H1 (cell line): ENCODE measurements around the gene ATP6V0D1. TPM values are rescaled to one million over a fixed set of nuclear protein-coding genes. Genes with fewer than 3 reads are reported as not detected.

Experiments
- EP300 ChIP-seq, 2 experiments: IDR thresholded peaks; 1 replicate in 1 of 2; 2 replicates in 1 of 2; pipeline ENCODE4 v1.6.1; 2011 to 2012; ENCODE audit warnings: low read depth in 2 of 2, low read length in 2 of 2, mild to moderate bottlenecking in 2 of 2, borderline replicate concordance in 1 of 2, inconsistent platforms in 1 of 2, moderate library complexity in 1 of 2
- GTF2F1 ChIP-seq: IDR thresholded peaks from 2 replicates; pipeline ENCODE4 v1.6.1; 2012; ENCODE audit warnings: low read depth, low read length, improper control_type of control experiment, borderline replicate concordance
- POLR2AphosphoS5 ChIP-seq: IDR thresholded peaks from 2 replicates; pipeline ENCODE4 v1.6.1; 2011; ENCODE audit warnings: low read depth, low read length
- polyA plus RNA-seq, 7 experiments: library from polyadenylated mRNA; depleted of rRNA in 3 of 7; stranded (reverse) in 5 of 7; unstranded in 2 of 7; fragments of >200 nt in 5 of 7; fragments of 200-250 nt in 2 of 7; gene quantifications; 1 replicate in 5 of 7; 2 replicates in 1 of 7; 4 replicates in 1 of 7; pipeline versions ENCODE4 v1.2.1 to v1.2.3, GENCODE V29; 2011 to 2013; ENCODE audit warnings: missing spikeins in 2 of 7, mixed read lengths in 2 of 7
- total RNA-seq: library from RNA; stranded (reverse); fragmentation: NEBNext Ultra II Directional; extraction: Animal tissue kit (Norgen Biotek cat#: 25700); gene quantifications from 2 replicates; pipeline ENCODE4 v1.2.1, GENCODE V29; 2021

The ATP6V0D1 gene
- total and polyA plus RNA-seq, 2 of the 8 experiments (the other 6 are each of a cell fraction or from before 2014, with no cell fraction given) = 47.3 to 134 TPM

DNA sequence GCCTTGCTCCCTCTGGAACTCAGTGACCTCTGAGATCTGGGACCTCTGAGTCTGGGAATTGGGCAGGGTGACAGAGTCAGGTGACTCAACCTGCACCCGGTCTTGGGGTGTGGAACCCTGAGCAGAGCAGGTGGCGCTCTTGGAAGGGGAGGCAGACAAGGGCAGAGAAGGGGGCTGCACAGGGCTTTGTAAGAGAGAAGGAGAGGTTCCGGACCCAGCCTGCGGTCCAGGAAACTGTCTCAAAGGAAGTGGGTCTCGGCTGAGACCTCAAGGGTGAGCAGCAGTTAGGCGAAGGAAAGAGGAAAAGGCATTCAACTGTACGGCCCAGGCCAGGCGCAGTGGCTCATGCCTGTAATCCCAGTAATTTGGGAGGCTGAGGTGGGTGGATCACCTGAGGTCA is 37.7 kb upstream of the ATP6V0D1 start (continued):
- TF ChIP-seq GTF2F1 (no peak), EP300 (IDR thresholded peaks at IDR 0.05; ENCODE audit: borderline replicate concordance in 1 of 2, low read depth in 2 of 2, low read length in 2 of 2) (no peak), POLR2AphosphoS5 (no peak)
- TF ChIP-seq, all 59 proteins: peak for 0
